ENCODE data around the gene KCNK7.

DNA sequence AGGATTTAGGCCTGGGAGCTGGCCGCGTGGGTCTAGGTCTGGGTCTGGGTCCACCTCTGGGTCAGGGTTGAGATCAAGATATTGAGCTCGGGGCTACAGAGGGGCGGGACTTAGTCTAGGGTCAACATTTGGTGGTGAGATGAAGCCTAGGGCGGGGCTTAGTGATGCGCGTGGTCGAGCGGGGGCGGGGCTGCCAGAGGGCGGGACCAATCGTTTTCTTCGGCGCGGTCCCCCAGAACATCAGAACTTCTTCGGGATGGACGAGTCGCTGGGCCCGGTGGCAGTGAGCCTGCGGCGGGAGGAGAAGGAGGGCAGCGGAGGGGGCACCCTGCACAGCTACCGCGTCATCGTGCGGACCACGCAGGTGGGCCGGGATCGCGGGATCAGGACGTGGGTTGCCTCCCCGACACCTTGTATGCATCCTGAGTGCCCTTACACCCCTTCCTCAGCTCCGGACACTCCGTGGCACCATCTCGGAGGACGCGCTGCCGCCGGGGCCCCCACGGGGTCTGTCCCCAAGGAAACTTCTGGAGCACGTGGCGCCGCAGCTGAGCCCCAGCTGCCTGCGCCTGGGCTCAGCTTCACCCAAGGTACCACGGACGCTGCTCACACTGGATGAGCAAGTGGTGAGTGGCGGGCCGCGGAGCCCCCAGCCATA, 46.5 kb upstream of the KCNK7 start:
- TF ChIP-seq, protein P1, sequence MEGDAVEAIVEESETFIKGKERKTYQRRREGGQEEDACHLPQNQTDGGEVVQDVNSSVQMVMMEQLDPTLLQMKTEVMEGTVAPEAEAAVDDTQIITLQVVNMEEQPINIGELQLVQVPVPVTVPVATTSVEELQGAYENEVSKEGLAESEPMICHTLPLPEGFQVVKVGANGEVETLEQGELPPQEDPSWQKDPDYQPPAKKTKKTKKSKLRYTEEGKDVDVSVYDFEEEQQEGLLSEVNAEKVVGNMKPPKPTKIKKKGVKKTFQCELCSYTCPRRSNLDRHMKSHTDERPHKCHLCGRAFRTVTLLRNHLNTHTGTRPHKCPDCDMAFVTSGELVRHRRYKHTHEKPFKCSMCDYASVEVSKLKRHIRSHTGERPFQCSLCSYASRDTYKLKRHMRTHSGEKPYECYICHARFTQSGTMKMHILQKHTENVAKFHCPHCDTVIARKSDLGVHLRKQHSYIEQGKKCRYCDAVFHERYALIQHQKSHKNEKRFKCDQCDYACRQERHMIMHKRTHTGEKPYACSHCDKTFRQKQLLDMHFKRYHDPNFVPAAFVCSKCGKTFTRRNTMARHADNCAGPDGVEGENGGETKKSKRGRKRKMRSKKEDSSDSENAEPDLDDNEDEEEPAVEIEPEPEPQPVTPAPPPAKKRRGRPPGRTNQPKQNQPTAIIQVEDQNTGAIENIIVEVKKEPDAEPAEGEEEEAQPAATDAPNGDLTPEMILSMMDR (IDR thresholded peaks at IDR 0.05; ENCODE audit: borderline replicate concordance, extremely low read depth, low read length, poor library complexity, severe bottlenecking) = no peak
- TF ChIP-seq EZH2 (IDR thresholded peaks at IDR 0.05; ENCODE audit: borderline replicate concordance, low read depth, low read length, severe bottlenecking) = no peak
